Stomach (tissue), 9 donors: ENCODE data around the gene MYH11. TPM values are rescaled to one million over a fixed set of nuclear protein-coding genes. Genes with fewer than 3 reads are reported as not detected.

Experiments
- DNase-seq, 2 donors: peaks; one replicate each; pipeline versions ENCODE4 v3.0.0 to v3.0.0-alpha.2; 2013 to 2019
- H3K27ac ChIP-seq, 5 donors: fragments of 200-600 bp in 4 of 5; sonication (generic) in 4 of 5; one replicate each; pipeline ENCODE4 v1.5.1; 2013 to 2019; ENCODE audit warnings: mild to moderate bottlenecking in 1 of 5, moderate library complexity in 1 of 5
- H3K27me3 ChIP-seq, 3 donors: fragments of 200-600 bp; sonication (generic); one replicate each; pipeline ENCODE4 v1.5.1; 2017 to 2019; ENCODE audit warnings: mixed run types in 1 of 3
- H3K36me3 ChIP-seq, 4 donors: fragments of 200-600 bp; sonication (generic); 1 replicate in 3 of 4; 2 replicates in 1 of 4; pipeline ENCODE4 v1.5.1; 2016 to 2019
- H3K4me1 ChIP-seq, 4 donors: fragments of 200-600 bp; sonication (generic); one replicate each; pipeline ENCODE4 v1.5.1; 2016 to 2019
- H3K4me3 ChIP-seq, 4 donors: fragments of 200-600 bp; sonication (generic) in 3 of 4; one replicate each; pipeline ENCODE4 v1.5.1; 2016 to 2019; ENCODE audit warnings: mild to moderate bottlenecking in 1 of 4
- H3K9me3 ChIP-seq, 4 donors: fragments of 200-600 bp; sonication (generic); one replicate each; pipeline ENCODE4 v1.5.1; 2016 to 2019
- EP300 ChIP-seq: sonication (generic); formaldehyde crosslinking; IDR thresholded peaks from one replicate; pipeline ENCODE4 v1.6.1; 2017; ENCODE audit warnings: antibody characterized with exemption
- POLR2A ChIP-seq, 4 donors: fragments of 450-650 bp; IDR thresholded peaks; one replicate each; pipeline ENCODE4 v1.6.1; 2016; ENCODE audit warnings: antibody characterized with exemption in 4 of 4, control low read depth in 2 of 4, mild to moderate bottlenecking in 1 of 4, moderate library complexity in 1 of 4
- POLR2AphosphoS5 ChIP-seq, 3 donors: sonication (generic); formaldehyde crosslinking; IDR thresholded peaks; one replicate each; pipeline ENCODE4 v1.6.1; 2016; ENCODE audit warnings: antibody characterized with exemption in 3 of 3
- WGBS, 5 donors: extraction: QIAGEN DNeasy Blood & Tissue Kit in 3 of 5; methylation state at CpG; one replicate each; pipeline versions ENCODE4 v1.1.5 to v1.1.7; 2013 to 2018; 5-methylcytosine and 5-hydroxymethylcytosine counted together
- intact Hi-C: fragments of 100-400 bp; cut with DNase I; formaldehyde crosslinking; loops from one replicate; pipeline ENCODE4 v1.15.1; 2023; ENCODE audit warnings: low total_unique reads
- polyA plus RNA-seq, 3 donors: library from polyadenylated mRNA; stranded (reverse); fragments of 200-250 nt; gene quantifications; one replicate each; pipeline ENCODE4 v1.2.3, GENCODE V29; 2013
- small RNA-seq, 4 donors: library from RNA; depleted of rRNA; stranded (forward); fragments of <200 nt; gene quantifications; one replicate each; pipeline ENCODE3, GENCODE V24; 2016
- total RNA-seq, 5 donors: library from RNA; depleted of rRNA; stranded (reverse); fragments of >200 nt; gene quantifications; one replicate each; pipeline versions ENCODE4 v1.1.0 to v1.2.3, GENCODE V29; 2014 to 2016
- TF ChIP-seq, protein P1 (sequence below), 7 experiments: fragments of 450-650 bp in 4 of 7; fragments of 200-600 bp in 3 of 7; sonication (generic) in 3 of 7; IDR thresholded peaks; one replicate each; pipeline ENCODE4 v1.5.1; 2016 to 2019; ENCODE audit warnings: antibody characterized with exemption in 7 of 7, control low read depth in 2 of 7, mild to moderate bottlenecking in 1 of 7
- donor health status: healthy with polysubstance abuse.
- donor health status: Bipolar disorder and iron deficiency.
- donor health status: healthy.

Gene MYH11
- total and polyA plus RNA-seq, 8 donors, result 33.8 to 3,048 (median 865) TPM

DNA sequence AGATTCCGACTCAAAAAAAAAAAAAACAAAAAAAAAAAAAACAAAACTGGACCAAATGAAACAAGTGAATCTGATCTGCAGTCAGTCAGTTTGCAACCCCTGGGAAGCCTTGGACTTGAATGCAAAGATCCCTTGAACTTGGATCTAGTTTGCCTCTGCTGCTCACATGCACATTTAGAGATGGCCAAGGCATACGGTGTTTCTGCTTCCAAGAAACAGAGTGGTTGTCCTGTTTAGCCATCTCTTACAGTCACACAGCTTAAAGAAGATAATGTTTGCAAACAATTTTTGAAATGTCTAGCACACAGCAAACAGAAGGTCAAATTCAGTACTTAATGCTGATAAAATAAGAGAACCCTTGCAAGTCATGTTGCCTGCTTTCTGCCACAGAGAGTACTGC lies 202.2 kb downstream of the MYH11 start:
- Histone ChIP-seq H3K4me3 (no peak overlapping the region), H3K36me3 (peaks cover 0 to 8% (median 0%) of the 10 kb centered on the region in 4 donors), H3K9me3 (no peaks in the 10 kb centered on the region), H3K4me1 (peaks cover 6 to 46% (median 38%) of the 10 kb centered on the region in 4 donors), H3K27me3 (no peaks in the 10 kb centered on the region), H3K27ac (no peak overlapping the region)
- intact Hi-C loops, result no loop called here
- no peak for DNase-seq
- TF ChIP-seq EP300 (no peak), POLR2A (IDR thresholded peaks at IDR 0.05) (no peak), POLR2AphosphoS5 (IDR thresholded peaks at IDR 0.05) (no peak)
- TF ChIP-seq, protein P1, sequence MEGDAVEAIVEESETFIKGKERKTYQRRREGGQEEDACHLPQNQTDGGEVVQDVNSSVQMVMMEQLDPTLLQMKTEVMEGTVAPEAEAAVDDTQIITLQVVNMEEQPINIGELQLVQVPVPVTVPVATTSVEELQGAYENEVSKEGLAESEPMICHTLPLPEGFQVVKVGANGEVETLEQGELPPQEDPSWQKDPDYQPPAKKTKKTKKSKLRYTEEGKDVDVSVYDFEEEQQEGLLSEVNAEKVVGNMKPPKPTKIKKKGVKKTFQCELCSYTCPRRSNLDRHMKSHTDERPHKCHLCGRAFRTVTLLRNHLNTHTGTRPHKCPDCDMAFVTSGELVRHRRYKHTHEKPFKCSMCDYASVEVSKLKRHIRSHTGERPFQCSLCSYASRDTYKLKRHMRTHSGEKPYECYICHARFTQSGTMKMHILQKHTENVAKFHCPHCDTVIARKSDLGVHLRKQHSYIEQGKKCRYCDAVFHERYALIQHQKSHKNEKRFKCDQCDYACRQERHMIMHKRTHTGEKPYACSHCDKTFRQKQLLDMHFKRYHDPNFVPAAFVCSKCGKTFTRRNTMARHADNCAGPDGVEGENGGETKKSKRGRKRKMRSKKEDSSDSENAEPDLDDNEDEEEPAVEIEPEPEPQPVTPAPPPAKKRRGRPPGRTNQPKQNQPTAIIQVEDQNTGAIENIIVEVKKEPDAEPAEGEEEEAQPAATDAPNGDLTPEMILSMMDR (IDR thresholded peaks at IDR 0.05), result no peak
- 59 to 90% (median 76%) methylated on average over 2 of the region's 2 CpGs for WGBS, 5 donors

DNA sequence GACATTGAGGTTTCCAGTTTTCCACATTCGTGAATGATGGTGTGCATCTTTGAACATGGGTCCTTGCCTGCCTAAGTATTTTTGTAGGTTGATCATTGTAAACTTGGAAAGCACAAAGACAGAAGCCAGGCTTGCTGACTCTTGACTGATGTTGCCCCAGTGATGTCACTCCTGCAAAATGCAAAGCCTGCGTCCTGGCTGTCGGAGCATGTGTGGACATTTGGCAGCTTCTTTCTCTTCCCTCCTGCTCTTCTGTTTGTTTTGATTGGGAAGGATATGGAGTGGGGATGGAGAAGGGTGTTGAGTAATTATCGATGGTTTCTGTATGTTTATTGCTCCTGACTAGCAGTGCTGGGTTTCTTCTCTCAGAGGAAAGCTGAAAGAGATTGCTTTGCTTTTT lies 203.6 kb downstream of the MYH11 start:
- WGBS, 5 donors, result 28 to 54% (median 46%) methylated on average over 4 of the region's 4 CpGs
- H3K27ac ChIP-seq, result peak overlapping the region in 3 of 5 donors; percentile 11 to 96 (median 24)
- no peak overlapping the region for H3K4me3 ChIP-seq
- H3K27me3 ChIP-seq, result no peaks in the 10 kb centered on the region
- peaks cover 9 to 51% (median 40%) of the 10 kb centered on the region in 4 donors for H3K4me1 ChIP-seq
- no peaks in the 10 kb centered on the region for H3K9me3 ChIP-seq
- H3K36me3 ChIP-seq, result peaks cover 0 to 8% (median 0%) of the 10 kb centered on the region in 4 donors
- intact Hi-C loops, result no loop called here
- peak in 1 of 2 donors; percentile 72 for DNase-seq
- no peak for TF ChIP-seq EP300
- TF ChIP-seq, protein P1 (IDR thresholded peaks at IDR 0.05), result no peak
- no peak for TF ChIP-seq POLR2A (IDR thresholded peaks at IDR 0.05)
- peak in 2 of 3 donors; percentile 22 to 25 for TF ChIP-seq POLR2AphosphoS5 (IDR thresholded peaks at IDR 0.05)

Small RNA genes within 50 kb of the gene (small RNA-seq; reads per million reads assigned to genes)
- 0 reads per million in 4 donors for gene RNU6-213P

Other genes starting within 250 kb of the MYH11 start
- 10 to 100 TPM; 36.9 to 65.3 (median 57.1) TPM for gene MARF1, start 213.9 kb downstream of the MYH11 start, total RNA-seq
- 10 to 100 TPM; 15.5 to 24.6 (median 16.1) TPM for gene MARF1, start 213.9 kb downstream of the MYH11 start, polyA plus RNA-seq
- gene NDE1, start 206.8 kb downstream of the MYH11 start, total RNA-seq, result 100 to 1,000 TPM in 1 of 5 donors, 10 to 100 TPM in 4; 26.2 to 286 (median 28.6) TPM
- gene NDE1, start 206.8 kb downstream of the MYH11 start, polyA plus RNA-seq, result 10 to 100 TPM in 1 of 3 donors, 1 to 10 TPM in 2; 6.7 to 13.9 (median 8.1) TPM
- 10 to 100 TPM in 2 of 5 donors, 1 to 10 TPM in 3; 7.0 to 40.0 (median 8.2) TPM for gene CEP20, start 31.6 kb upstream of the MYH11 start, total RNA-seq
- gene CEP20, start 31.6 kb upstream of the MYH11 start, polyA plus RNA-seq, result 10 to 100 TPM; 22.2 to 38.3 (median 24.0) TPM
- 100 to 1,000 TPM in 1 of 5 donors, 10 to 100 TPM in 4; 21.4 to 105 (median 50.4) TPM for gene ABCC1, start 92.6 kb upstream of the MYH11 start, total RNA-seq
- 10 to 100 TPM in 1 of 3 donors, 1 to 10 TPM in 2; 2.3 to 10.5 (median 6.5) TPM for gene ABCC1, start 92.6 kb upstream of the MYH11 start, polyA plus RNA-seq